Endothelial cell of umbilical vein (primary cell): ENCODE data around the gene CTIF. TPM values are rescaled to one million over a fixed set of nuclear protein-coding genes. Genes with fewer than 3 reads are reported as not detected.

Experiments used
- BruUV-seq: library from RNA; stranded (reverse); fragments of 400-500 nt; replicated peaks from 2 replicates; lab custom pipeline; 2021; lab: Mats Ljungman, UMichigan
- CTCF ChIA-PET: fragments of 300-600, 350-600 bp; sonication (Branson Sonifier 250); formaldehyde crosslinking; loops from one replicate; lab custom pipeline; 2021; ENCODE audit warnings: antibody characterized with exemption, inconsistent platforms; lab: Charles Lee
- POLR2A ChIA-PET: fragments of 300-600, 350-600 bp; sonication (Branson Sonifier 250); formaldehyde crosslinking; loops from one replicate; lab custom pipeline; 2021; ENCODE audit warnings: antibody characterized with exemption, inconsistent platforms; lab: Charles Lee
- DNase-seq: peaks from one replicate; pipeline ENCODE4 v3.0.0-alpha.2; 2011; ENCODE audit warnings: low read depth, low spot score
- FAIRE-seq: peaks from 2 replicates; lab custom pipeline; 2011; peaks lifted over from hg19 to GRCh38; lab: Jason Lieb, UNC
- H2AFZ ChIP-seq: 2 replicates; pipeline ENCODE4 v1.6.0; 2012; ENCODE audit warnings: low read depth, low read length, control low read depth, inconsistent platforms
- H3K27ac ChIP-seq: 2 replicates; pipeline ENCODE4 v1.5.1; 2011; ENCODE audit warnings: low read depth, mild to moderate bottlenecking, control low read depth, low read length, moderate library complexity; ENCODE audit not compliant: insufficient read depth
- H3K27me3 ChIP-seq, 2 experiments: 2 replicates each; pipeline versions ENCODE4 v1.6.0 to v1.6.1; 2011; ENCODE audit warnings: low read length in 2 of 2, mixed read lengths in 1 of 2; ENCODE audit not compliant: control insufficient read depth in 2 of 2, insufficient read depth in 2 of 2
- H3K36me3 ChIP-seq, 2 experiments: 2 replicates in 1 of 2; 3 replicates in 1 of 2; pipeline ENCODE4 v1.5.1; 2011; ENCODE audit warnings: low read length in 2 of 2, mild to moderate bottlenecking in 1 of 2, moderate library complexity in 1 of 2; ENCODE audit not compliant: control insufficient read depth in 2 of 2, insufficient read depth in 2 of 2; ENCODE audit errors: extremely low read depth in 1 of 2
- H3K4me1 ChIP-seq: 3 replicates; pipeline ENCODE4 v1.5.1; 2011; ENCODE audit warnings: mild to moderate bottlenecking, low read length; ENCODE audit not compliant: control insufficient read depth, insufficient read depth; ENCODE audit errors: extremely low read depth
- H3K4me2 ChIP-seq: 2 replicates; pipeline ENCODE4 v1.6.1; 2011; ENCODE audit warnings: low read length, control low read depth, mixed read lengths; ENCODE audit not compliant: insufficient read depth
- H3K4me3 ChIP-seq, 3 experiments: fragments of 200-600 bp in 1 of 3; sonication (generic), shearing (Covaris generic) in 1 of 3; replicated peaks in 1 of 3; 2 replicates each; pipeline ENCODE4 v1.5.1; 2011 to 2016; ENCODE audit warnings: control low read depth in 3 of 3, low read length in 3 of 3, mild to moderate bottlenecking in 2 of 3, inconsistent platforms in 1 of 3, low read depth in 1 of 3, moderate library complexity in 1 of 3; ENCODE audit not compliant: insufficient read depth in 1 of 3
- H3K79me2 ChIP-seq: 2 replicates; pipeline ENCODE4 v1.6.0; 2012; ENCODE audit warnings: low read length, inconsistent platforms; ENCODE audit not compliant: control insufficient read depth, insufficient read depth
- H3K9ac ChIP-seq: replicated peaks from 2 replicates; pipeline ENCODE3; 2011; ENCODE audit warnings: low read length, control low read depth; ENCODE audit not compliant: insufficient read depth; ENCODE audit errors: extremely low read depth
- H3K9me1 ChIP-seq: replicated peaks from 3 replicates; pipeline ENCODE4 v1.6.0; 2011; ENCODE audit warnings: mild to moderate bottlenecking, low read length; ENCODE audit not compliant: control insufficient read depth, insufficient read depth; ENCODE audit errors: extremely low read depth
- H3K9me3 ChIP-seq: replicated peaks from 2 replicates; pipeline ENCODE4 v1.5.1; 2012; ENCODE audit warnings: low read length, inconsistent platforms; ENCODE audit not compliant: control insufficient read depth, insufficient read depth
- H4K20me1 ChIP-seq: replicated peaks from 2 replicates; pipeline ENCODE3; 2011; ENCODE audit warnings: mild to moderate bottlenecking, low read length; ENCODE audit not compliant: control insufficient read depth, insufficient read depth; ENCODE audit errors: extremely low read depth
- CTCF ChIP-seq, 2 donors: IDR thresholded peaks; 1 replicate in 1 of 2; 2 replicates in 1 of 2; pipeline ENCODE4 v1.5.1; 2011; ENCODE audit warnings: low read length in 2 of 2, mild to moderate bottlenecking in 2 of 2, moderate library complexity in 2 of 2, control low read depth in 1 of 2, inconsistent platforms in 1 of 2, low read depth in 1 of 2; ENCODE audit not compliant: insufficient read depth in 1 of 2; ENCODE audit errors: extremely low read depth in 1 of 2
- EZH2 ChIP-seq: IDR thresholded peaks from 2 replicates; pipeline ENCODE4 v1.6.1; 2012; ENCODE audit warnings: borderline replicate concordance, low read depth, mild to moderate bottlenecking, moderate library complexity, low read length, inconsistent platforms; ENCODE audit not compliant: severe bottlenecking
- FOS ChIP-seq: IDR thresholded peaks from 2 replicates; pipeline ENCODE4 v1.6.1; 2011; ENCODE audit warnings: mild to moderate bottlenecking, low read length, moderate library complexity, borderline replicate concordance; ENCODE audit not compliant: insufficient read depth
- GATA2 ChIP-seq: IDR thresholded peaks from 2 replicates; pipeline ENCODE4 v1.7.0; 2011; ENCODE audit warnings: low read depth, mild to moderate bottlenecking, moderate library complexity, mixed read lengths, low read length; ENCODE audit not compliant: insufficient read length, insufficient read depth
- JUN ChIP-seq: IDR thresholded peaks from 2 replicates; pipeline ENCODE4 v1.6.1; 2011; ENCODE audit warnings: borderline replicate concordance, low read depth; ENCODE audit not compliant: insufficient read length, insufficient read depth
- MYC ChIP-seq: IDR thresholded peaks from one replicate; pipeline ENCODE4 v1.6.1; 2011; ENCODE audit warnings: mild to moderate bottlenecking, low read depth, low read length
- POLR2A ChIP-seq: IDR thresholded peaks from 2 replicates; pipeline ENCODE4 v1.6.1; 2012; ENCODE audit warnings: low read depth, mild to moderate bottlenecking, control low read depth, low read length
- POLR2AphosphoS5 ChIP-seq: IDR thresholded peaks from 2 replicates; pipeline ENCODE4 v1.6.1; 2012; ENCODE audit warnings: low read depth, mild to moderate bottlenecking, control low read depth, low read length, moderate library complexity; ENCODE audit not compliant: insufficient read depth
- dilution Hi-C: fragments of 300-500 bp; cut with MboI; formaldehyde crosslinking; loops from one replicate; pipeline ENCODE4 v1.15.0; 2019; ENCODE audit warnings: low sequenced_read_pairs; ENCODE audit not compliant: extremely low pct_ligation_motif_present
- intact Hi-C: fragments of 100-400 bp; cut with micrococcal nuclease; formaldehyde crosslinking; loops from one replicate; pipeline ENCODE4 v1.10.0; 2022
- polyA plus RNA-seq, 4 experiments: library from polyadenylated mRNA; depleted of rRNA in 3 of 4; stranded (reverse) in 3 of 4; unstranded in 1 of 4; fragments of >200 nt; gene quantifications; 2 replicates each; pipeline versions ENCODE4 v1.2.1 to v1.2.3, GENCODE V29; 2011 to 2012; ENCODE audit warnings: missing spikeins in 1 of 4
- total RNA-seq: library from RNA; stranded (reverse); gene quantifications from 2 replicates; pipeline ENCODE4 v1.2.3, GENCODE V29; 2021
- TF ChIP-seq, protein P1 (sequence below): IDR thresholded peaks from 2 replicates; pipeline ENCODE4 v1.6.1; 2011; ENCODE audit not compliant: insufficient read depth, insufficient read length

CTIF gene
- total and polyA plus RNA-seq, 2 donors (not counting 3 experiments of a cell fraction or from before 2014, with no cell fraction given) = 20.9 to 57.7 TPM

DNA sequence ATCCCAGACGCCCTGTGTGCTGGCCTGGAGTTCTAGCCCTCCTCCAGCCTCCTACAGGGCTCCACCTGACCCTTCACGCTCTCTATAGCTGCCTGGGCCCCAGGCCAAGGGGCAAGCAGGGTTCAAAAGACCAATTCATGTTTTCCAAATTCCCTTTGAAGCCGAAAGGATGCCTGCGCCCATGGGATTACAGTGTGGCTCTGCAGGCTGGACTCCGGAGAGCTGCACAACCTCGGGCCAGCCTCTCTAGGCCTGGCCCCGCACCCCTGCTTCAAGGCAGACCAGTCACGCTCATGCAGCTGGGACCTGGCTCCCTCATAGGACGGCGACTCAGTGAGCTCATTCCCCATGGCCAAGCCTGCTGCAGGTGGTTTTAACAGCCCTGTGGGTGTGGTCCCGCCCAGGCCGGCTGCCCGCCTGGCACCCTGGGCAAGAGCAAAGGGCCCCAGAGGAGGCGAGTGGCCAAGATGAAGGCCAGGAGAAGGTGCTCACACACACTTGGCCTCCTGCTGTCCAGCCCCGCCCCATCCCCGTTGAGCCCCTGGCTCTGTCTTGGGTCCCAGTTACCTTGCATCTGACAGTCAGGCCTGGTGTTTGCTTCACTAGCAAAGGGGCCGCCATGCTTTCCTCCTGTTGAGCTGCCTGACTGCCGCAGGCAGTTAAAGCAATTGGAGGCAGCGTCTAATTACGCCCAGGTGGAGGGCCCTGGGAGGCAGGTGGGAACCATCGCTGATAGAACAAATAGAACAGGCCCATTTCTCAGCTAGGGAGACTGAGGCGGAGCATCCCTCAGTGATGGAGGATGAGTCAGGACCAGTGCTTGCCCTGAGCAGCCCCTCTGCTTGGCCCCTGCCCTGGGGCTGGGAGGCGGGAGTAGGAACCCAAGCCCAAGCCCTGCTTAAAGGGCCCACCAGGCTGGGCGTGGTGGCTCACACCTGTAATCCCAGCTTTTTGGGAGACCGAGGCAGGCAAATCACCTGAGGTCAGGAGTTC, 355.1 kb downstream of the CTIF start:
- intact Hi-C loops (no loop called here), dilution Hi-C loops (no loop called here)
- Histone ChIP-seq H3K4me1 (peaks cover 3% of the 10 kb centered on the region), H3K79me2 (no peaks in the 10 kb centered on the region), H2AFZ (no peak overlapping the region), H3K36me3 (no peaks in the 10 kb centered on the region), H3K4me3 (no peak overlapping the region), H3K9ac (no peak overlapping the region), H3K9me1 (no peaks in the 10 kb centered on the region), H3K9me3 (no peaks in the 10 kb centered on the region), H3K27me3 (no peaks in the 10 kb centered on the region), H4K20me1 (no peaks in the 10 kb centered on the region), H3K4me2 (no peak overlapping the region), H3K27ac (no peak overlapping the region)
- CTCF ChIA-PET = interaction anchor here (1.4 kb wide), 1 partner anchor 8 kb away, joined by 4 read pairs; no protein-coding TSS in a partner anchor
- DNase-seq (no peak), FAIRE-seq (no peak)
- TF ChIP-seq MYC (no peak), EZH2 (no peak), FOS (no peak), POLR2A (no peak), GATA2 (no peak), CTCF (IDR thresholded peaks at IDR 0.05; ENCODE audit: extremely low read depth in 1 of 2, insufficient read depth in 1 of 2, low read depth in 1 of 2, low read length in 2 of 2) (no peak), POLR2AphosphoS5 (no peak), JUN (no peak)
- TF ChIP-seq, protein P1, sequence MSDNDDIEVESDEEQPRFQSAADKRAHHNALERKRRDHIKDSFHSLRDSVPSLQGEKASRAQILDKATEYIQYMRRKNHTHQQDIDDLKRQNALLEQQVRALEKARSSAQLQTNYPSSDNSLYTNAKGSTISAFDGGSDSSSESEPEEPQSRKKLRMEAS = no peak
- BruUV-seq = no TSS peak
- POLR2A ChIA-PET = no interaction called here
